ENCODE data around the gene KCNS3. TPM values are rescaled to one million over a fixed set of nuclear protein-coding genes. Genes with fewer than 3 reads are reported as not detected.
A peak's percentile ranks its signal among the peaks of the same experiment; 100 is the strongest.

Gene KCNS3
- total and polyA plus RNA-seq, 2 of the 13 experiments (the other 11 are each of a cell fraction or from before 2014, with no cell fraction given) = not detected

DNA sequence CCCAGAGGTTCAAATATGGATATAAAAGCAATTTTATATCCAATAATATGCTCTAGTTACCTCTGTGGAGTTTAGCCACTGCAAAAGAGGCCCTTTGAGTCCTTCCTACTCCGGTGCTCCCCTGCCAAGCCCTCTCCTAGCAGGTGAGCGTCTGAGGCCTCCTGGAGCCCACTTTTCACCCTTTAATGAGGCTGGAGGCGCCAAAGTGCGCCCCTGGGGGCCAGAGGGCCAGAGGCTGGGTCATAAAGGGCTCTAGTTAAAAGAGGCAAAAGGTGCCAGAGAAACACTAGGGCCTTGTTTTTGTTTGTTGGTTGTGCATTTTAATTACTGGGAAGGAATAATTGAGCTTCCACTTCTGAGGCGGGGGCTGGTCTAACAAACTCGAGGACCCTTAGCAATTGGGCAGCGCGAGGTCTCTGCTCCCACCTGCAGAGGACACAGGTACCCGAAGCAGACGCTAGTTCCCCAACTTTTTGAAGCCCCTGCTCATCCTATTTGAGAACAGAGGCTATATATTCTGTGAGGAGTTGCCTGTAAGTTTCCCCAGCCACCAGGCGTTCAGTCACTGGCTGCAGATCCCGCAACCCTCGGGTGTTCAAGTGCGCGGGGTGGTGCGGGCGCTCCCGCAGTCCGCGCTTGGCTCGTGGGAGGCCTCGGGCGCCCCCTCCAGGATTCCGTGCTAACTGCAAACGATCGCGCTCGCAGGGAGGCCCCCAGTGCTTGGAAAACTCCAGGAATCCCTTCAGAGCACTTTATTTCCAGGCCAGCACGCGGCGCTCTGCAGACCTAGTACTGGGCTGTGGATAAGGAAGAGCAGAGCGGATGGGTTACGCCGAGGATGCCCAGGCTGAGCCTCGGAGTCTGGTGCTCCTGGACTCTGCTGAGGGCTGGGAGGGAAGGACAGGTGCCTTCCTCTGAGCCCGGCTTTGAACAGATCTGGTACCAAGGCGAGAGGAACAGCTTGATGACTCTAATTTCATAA, 48.1 kb upstream of the KCNS3 start (continued):
- no peak for TF ChIP-seq TCF7L2 (IDR thresholded peaks at IDR 0.05; ENCODE audit: low read depth, low read length)
- TF ChIP-seq PRPF4 (IDR thresholded peaks at IDR 0.05; ENCODE audit: low read depth, low read length, poor library complexity, severe bottlenecking) = no peak
- no peak for TF ChIP-seq SMAD1 (CRISPR knock-in tag; IDR thresholded peaks at IDR 0.05; ENCODE audit: borderline replicate concordance, low read depth)
- TF ChIP-seq, protein P1, sequence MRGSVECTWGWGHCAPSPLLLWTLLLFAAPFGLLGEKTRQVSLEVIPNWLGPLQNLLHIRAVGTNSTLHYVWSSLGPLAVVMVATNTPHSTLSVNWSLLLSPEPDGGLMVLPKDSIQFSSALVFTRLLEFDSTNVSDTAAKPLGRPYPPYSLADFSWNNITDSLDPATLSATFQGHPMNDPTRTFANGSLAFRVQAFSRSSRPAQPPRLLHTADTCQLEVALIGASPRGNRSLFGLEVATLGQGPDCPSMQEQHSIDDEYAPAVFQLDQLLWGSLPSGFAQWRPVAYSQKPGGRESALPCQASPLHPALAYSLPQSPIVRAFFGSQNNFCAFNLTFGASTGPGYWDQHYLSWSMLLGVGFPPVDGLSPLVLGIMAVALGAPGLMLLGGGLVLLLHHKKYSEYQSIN (CRISPR knock-in tag; IDR thresholded peaks at IDR 0.05; ENCODE audit: borderline replicate concordance) = no peak
- no peak for TF ChIP-seq ATF7 (IDR thresholded peaks at IDR 0.05)
- no peak for TF ChIP-seq ATF7 (CRISPR knock-in tag; IDR thresholded peaks at IDR 0.05)
- TF ChIP-seq, protein P2, sequence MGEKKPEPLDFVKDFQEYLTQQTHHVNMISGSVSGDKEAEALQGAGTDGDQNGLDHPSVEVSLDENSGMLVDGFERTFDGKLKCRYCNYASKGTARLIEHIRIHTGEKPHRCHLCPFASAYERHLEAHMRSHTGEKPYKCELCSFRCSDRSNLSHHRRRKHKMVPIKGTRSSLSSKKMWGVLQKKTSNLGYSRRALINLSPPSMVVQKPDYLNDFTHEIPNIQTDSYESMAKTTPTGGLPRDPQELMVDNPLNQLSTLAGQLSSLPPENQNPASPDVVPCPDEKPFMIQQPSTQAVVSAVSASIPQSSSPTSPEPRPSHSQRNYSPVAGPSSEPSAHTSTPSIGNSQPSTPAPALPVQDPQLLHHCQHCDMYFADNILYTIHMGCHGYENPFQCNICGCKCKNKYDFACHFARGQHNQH (CRISPR knock-in tag; IDR thresholded peaks at IDR 0.05) = peak; percentile 51; the same call in 1 of the 2 replicates
- no peak for TF ChIP-seq FOXP1 (IDR thresholded peaks at IDR 0.05)
- TF ChIP-seq FOXP1 (CRISPR knock-in tag; IDR thresholded peaks at IDR 0.05) = no peak
- TF ChIP-seq ZFP37 (CRISPR knock-in tag; IDR thresholded peaks at IDR 0.05; ENCODE audit: borderline replicate concordance) = no peak
- peak; percentile 52; the same call in 1 of the 2 replicates for TF ChIP-seq MEIS2 (CRISPR knock-in tag; IDR thresholded peaks at IDR 0.05)
- TF ChIP-seq ZNF205 (CRISPR knock-in tag; IDR thresholded peaks at IDR 0.05) = no peak
- peak; percentile 52; the same call in 1 of the 2 replicates for TF ChIP-seq ZNF644 (CRISPR knock-in tag; IDR thresholded peaks at IDR 0.05; ENCODE audit: low read depth)
- no peak; a peak in 1 of 4 replicates for TF ChIP-seq EP300 (IDR thresholded peaks at IDR 0.05; ENCODE audit: low read depth in 2 of 2, low read length in 2 of 2)
- no peak for TF ChIP-seq EP300 (CRISPR knock-in tag; IDR thresholded peaks at IDR 0.05; ENCODE audit: borderline replicate concordance)
- TF ChIP-seq, protein P3, sequence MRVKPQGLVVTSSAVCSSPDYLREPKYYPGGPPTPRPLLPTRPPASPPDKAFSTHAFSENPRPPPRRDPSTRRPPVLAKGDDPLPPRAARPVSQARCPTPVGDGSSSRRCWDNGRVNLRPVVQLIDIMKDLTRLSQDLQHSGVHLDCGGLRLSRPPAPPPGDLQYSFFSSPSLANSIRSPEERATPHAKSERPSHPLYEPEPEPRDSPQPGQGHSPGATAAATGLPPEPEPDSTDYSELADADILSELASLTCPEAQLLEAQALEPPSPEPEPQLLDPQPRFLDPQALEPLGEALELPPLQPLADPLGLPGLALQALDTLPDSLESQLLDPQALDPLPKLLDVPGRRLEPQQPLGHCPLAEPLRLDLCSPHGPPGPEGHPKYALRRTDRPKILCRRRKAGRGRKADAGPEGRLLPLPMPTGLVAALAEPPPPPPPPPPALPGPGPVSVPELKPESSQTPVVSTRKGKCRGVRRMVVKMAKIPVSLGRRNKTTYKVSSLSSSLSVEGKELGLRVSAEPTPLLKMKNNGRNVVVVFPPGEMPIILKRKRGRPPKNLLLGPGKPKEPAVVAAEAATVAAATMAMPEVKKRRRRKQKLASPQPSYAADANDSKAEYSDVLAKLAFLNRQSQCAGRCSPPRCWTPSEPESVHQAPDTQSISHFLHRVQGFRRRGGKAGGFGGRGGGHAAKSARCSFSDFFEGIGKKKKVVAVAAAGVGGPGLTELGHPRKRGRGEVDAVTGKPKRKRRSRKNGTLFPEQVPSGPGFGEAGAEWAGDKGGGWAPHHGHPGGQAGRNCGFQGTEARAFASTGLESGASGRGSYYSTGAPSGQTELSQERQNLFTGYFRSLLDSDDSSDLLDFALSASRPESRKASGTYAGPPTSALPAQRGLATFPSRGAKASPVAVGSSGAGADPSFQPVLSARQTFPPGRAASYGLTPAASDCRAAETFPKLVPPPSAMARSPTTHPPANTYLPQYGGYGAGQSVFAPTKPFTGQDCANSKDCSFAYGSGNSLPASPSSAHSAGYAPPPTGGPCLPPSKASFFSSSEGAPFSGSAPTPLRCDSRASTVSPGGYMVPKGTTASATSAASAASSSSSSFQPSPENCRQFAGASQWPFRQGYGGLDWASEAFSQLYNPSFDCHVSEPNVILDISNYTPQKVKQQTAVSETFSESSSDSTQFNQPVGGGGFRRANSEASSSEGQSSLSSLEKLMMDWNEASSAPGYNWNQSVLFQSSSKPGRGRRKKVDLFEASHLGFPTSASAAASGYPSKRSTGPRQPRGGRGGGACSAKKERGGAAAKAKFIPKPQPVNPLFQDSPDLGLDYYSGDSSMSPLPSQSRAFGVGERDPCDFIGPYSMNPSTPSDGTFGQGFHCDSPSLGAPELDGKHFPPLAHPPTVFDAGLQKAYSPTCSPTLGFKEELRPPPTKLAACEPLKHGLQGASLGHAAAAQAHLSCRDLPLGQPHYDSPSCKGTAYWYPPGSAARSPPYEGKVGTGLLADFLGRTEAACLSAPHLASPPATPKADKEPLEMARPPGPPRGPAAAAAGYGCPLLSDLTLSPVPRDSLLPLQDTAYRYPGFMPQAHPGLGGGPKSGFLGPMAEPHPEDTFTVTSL (CRISPR knock-in tag; IDR thresholded peaks at IDR 0.05; ENCODE audit: borderline replicate concordance) = peak; percentile 64; the same call in 1 of the 2 replicates
- TF ChIP-seq, protein P4, sequence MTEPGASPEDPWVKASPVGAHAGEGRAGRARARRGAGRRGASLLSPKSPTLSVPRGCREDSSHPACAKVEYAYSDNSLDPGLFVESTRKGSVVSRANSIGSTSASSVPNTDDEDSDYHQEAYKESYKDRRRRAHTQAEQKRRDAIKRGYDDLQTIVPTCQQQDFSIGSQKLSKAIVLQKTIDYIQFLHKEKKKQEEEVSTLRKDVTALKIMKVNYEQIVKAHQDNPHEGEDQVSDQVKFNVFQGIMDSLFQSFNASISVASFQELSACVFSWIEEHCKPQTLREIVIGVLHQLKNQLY (CRISPR knock-in tag; IDR thresholded peaks at IDR 0.05) = no peak
- TF ChIP-seq SAFB2 (CRISPR knock-in tag; IDR thresholded peaks at IDR 0.05; ENCODE audit: borderline replicate concordance, low read depth) = no peak
- TF ChIP-seq SIN3A (IDR thresholded peaks at IDR 0.05; ENCODE audit: borderline replicate concordance, low read depth, low read length) = no peak
- TF ChIP-seq ONECUT2 (CRISPR knock-in tag; IDR thresholded peaks at IDR 0.05) = no peak
- no peak for TF ChIP-seq HNRNPL (IDR thresholded peaks at IDR 0.05; ENCODE audit: low read depth, low read length)
- no peak for TF ChIP-seq PAX8 (CRISPR knock-in tag; IDR thresholded peaks at IDR 0.05; ENCODE audit: borderline replicate concordance)
